Activated T-cell treated with anti-CD3 and anti-CD28 coated beads, Interleukin-2, amount 50 U/mL, for 48 hours (primary cell): ENCODE data around the gene POMGNT2.

Source experiments
- DNase-seq, 2 experiments: peaks; one replicate each; pipeline ENCODE4 v3.0.0-alpha.2; 2020

Gene POMGNT2

GRCh38 chr3:43102773-43103480, 3.0 kb downstream of the POMGNT2 start:
- DNase-seq = no peak

DNA sequence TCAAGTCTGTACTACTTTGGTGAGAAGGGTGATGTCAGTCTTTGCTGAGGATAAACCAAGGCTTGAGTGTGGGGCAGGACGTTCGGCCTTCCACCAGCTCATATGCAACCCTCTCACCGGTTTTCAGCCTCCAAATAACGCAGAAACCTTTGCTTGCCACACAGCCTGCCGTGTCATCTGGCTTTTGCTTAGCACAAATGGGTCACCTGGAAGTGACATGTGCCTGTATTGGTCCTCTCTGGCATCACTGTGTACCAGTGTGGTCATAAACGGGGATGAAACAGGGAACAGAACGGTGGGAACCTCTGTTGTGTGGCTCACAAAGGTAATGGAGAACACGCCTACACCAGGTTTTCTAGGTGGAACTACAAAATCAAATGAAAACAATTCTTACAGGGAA, 7.1 kb downstream of the POMGNT2 start:
- no peak for DNase-seq

DNA sequence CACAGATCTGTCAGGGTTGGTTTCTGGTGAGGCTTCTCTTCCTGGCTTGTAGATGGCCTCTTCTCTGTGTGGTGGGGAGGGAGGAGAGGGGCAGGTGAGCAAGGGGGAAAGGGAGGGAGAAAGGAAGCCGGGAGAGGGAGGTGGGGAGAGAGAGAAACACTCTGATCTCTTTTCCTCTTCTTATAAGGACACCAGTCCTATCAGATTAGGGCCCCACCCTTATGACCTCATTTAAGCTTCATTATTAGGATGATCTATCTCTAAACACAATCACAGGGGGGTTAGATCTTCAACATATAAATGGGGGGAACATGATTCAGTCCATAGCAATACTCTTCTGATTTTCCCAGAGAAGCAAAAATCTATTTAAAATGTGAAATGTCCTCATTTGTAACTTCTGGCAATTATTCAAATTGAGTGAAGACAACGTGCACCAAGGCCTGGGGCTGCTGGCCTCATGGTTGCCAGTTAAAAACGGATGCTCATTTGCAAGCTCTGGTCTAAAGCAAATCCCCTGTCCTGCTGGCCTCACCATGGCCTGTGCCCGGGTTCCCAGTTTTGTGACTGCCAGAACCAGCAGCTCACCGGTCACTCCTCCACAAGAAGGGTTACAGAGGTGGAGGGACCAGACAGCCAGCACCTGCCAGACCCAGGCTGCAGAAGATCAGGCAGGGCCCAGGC, 8.3 kb downstream of the POMGNT2 start:
- no peak for DNase-seq

- no peak for DNase-seq
Measured at GRCh38 chr3:43096761-43097160, 9.1 kb downstream of the POMGNT2 start.

- DNase-seq = no peak
Measured at GRCh38 chr3:43095370-43095769, 10.5 kb downstream of the POMGNT2 start.

GRCh38 chr3:43094851-43095250, 11.0 kb downstream of the POMGNT2 start:
- DNase-seq = no peak

- no peak for DNase-seq
Measured at GRCh38 chr3:43094381-43094780, 11.5 kb downstream of the POMGNT2 start.

GRCh38 chr3:43093974-43094373, 11.9 kb downstream of the POMGNT2 start:
- DNase-seq = no peak

DNA sequence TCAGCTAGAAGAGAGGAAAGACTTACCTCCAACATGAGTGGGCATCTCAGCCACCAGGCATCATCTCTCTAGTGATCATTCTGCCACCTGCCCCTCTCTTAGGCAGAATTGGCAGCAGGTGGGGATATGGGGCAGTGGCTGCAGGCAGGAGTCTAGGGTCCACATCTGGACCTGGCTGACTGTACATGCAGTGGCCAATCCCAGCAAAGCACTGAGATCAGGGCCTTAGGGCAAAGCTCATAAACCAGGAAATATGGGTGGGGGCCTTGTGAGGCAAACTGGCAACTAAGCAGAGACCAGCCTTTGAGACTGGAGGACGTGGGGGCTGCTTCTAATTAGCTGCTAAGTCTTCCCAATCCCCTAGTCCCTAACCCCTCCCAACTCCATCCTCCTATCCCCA, 12.9 kb downstream of the POMGNT2 start:
- DNase-seq = no peak

- DNase-seq = no peak
Measured at GRCh38 chr3:43091481-43091880, 14.4 kb downstream of the POMGNT2 start.

GRCh38 chr3:43090238-43090637, 15.6 kb downstream of the POMGNT2 start:
- no peak for DNase-seq

DNA sequence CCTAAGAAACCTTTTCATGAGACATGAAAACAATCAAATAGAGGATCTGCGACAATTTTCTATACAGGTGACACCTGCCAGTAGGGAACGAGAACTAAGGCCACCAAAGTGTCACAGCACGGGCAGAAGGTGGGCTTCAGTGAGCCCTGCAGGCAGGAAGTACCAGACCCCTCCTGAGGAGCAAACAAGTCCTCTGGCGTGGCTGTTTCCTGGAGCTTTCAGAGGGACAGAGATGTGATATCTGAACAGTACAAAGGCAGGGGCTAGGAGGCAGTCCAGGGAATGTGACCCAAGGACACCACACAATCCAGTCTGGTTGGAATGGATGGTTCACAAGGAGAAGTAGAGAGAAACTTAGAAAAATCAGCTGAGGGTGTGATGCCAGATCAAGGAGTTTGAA, 16.8 kb downstream of the POMGNT2 start:
- no peak for DNase-seq

GRCh38 chr3:43087249-43087776, 18.6 kb downstream of the POMGNT2 start:
- no peak for DNase-seq

- no peak for DNase-seq
Measured at GRCh38 chr3:43086460-43087165, 19.3 kb downstream of the POMGNT2 start.

- DNase-seq = no peak
Measured at GRCh38 chr3:43082457-43082856, 23.4 kb downstream of the POMGNT2 start.

GRCh38 chr3:43081796-43082195, 24.1 kb downstream of the POMGNT2 start:
- DNase-seq = no peak

DNA sequence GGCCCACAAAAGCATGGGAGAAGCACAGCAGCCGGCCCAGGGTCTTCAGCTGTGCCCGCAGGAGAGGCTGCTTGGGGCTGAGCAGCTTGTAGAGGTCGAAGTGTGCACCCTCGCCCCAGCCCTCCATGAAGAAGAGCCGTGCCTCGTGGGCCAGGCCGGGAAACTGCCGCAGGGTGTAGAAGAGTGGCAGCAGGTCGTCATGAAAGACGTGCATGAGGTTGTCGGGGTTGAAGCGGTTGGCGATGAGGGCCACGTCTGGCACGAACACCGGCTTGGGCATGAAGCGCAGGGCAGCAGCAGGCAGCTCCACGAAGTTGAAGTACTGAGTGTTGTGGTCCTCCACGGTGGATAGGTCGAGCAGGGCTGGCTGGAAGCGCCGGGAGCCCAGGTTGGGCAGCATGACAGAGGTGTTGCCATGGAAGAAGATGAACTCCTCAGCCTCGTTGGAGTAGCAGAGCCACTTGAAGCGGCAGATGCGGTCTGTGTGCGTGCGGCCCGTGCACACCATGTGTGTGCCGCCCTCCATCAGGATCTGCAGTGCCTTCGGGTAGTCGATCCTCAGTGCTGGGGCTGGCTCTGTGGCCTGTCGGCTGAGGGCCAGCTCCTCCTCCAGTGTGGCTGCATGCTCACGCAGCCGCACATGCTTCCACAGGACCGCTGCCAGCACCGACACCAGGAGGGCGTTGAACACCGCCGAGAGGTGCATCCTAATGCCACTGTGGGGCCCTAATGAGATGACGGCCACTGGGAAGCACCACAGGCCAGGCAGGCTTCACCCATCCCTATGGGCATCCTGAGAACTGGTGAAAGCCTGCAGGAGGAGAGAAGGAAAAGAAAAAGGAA, 24.9 kb downstream of the POMGNT2 start:
- no peak for DNase-seq

DNA sequence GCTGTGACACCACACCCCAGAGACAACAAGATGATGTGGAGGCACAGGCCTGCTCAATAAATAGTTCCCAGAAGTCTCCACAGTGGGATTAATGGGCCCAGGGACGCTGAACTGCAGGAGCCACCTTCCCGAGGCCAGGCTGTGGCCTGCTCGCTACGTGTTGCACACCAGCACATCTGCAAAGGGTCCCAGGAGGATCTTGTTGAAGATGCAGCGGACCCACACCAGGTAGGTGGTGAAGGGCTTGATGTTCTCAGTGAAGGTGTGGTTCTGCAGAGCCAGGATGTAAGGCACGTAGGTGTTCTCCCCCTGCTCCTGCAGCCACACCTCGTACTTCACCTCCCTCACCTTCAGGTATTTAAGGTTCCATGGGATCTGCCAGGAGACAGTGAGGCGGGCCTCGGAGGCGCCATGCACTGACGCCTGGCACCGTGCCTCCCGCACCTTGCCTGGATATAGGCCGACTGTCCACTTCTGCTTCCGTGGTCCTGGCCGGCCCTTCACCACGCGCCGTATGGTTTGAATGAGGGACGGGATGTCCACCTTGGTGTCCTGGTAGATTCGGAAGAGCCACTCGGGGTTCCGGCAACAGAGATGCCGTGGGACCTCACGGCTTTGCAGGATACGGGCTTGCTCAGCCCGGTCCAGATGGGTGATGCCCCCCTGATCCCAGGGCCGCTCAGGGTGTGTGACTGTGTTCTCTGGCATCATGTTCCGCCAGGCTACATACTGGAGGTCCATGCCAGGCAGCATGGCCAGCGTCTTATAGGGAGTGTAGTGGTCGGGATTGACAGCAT, 26.1 kb downstream of the POMGNT2 start:
- DNase-seq = no peak

- no peak for DNase-seq
Measured at GRCh38 chr3:43077707-43078106, 28.2 kb downstream of the POMGNT2 start.

- DNase-seq = no peak
Measured at GRCh38 chr3:43077261-43077660, 28.6 kb downstream of the POMGNT2 start.

DNA sequence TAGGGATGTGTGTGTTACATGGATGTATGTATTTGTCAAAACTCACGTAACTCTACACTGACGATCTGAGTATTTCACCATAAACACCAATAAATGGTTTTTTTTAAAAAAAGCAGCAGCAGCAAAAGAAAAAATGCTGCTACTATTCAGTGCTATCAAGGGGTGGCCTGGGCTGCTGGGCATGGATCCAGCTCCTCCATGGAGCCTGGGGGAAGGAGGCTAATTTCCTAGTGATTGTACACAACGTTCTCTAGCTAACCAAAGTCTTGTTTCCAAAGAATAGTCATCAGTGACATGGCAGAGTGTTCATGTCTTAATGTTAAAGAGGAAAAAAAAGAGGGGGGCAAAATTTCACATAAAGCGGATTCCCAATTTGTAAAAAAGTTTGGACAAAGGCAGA, 29.0 kb downstream of the POMGNT2 start:
- DNase-seq = no peak
